Measurements from ENCODE around the gene RFTN1. TPM values are rescaled to one million over a fixed set of nuclear protein-coding genes. Genes with fewer than 3 reads are reported as not detected.

The RFTN1 gene
- total and polyA plus RNA-seq, 10 of the 15 experiments (the other 5 are each of a cell fraction or from before 2014, with no cell fraction given), result 20.6 to 213 (median 147) TPM

GRCh38 chr3:16482770-16483531 lies 30.5 kb downstream of the RFTN1 start (continued):
- TF ChIP-seq, protein P1, sequence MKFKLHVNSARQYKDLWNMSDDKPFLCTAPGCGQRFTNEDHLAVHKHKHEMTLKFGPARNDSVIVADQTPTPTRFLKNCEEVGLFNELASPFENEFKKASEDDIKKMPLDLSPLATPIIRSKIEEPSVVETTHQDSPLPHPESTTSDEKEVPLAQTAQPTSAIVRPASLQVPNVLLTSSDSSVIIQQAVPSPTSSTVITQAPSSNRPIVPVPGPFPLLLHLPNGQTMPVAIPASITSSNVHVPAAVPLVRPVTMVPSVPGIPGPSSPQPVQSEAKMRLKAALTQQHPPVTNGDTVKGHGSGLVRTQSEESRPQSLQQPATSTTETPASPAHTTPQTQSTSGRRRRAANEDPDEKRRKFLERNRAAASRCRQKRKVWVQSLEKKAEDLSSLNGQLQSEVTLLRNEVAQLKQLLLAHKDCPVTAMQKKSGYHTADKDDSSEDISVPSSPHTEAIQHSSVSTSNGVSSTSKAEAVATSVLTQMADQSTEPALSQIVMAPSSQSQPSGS (IDR thresholded peaks at IDR 0.05; ENCODE audit: low read length), result 0 out of 2 replicates have a peak, but pooled peaks have one; percentile 8
- no peak for TF ChIP-seq EGR1 (IDR thresholded peaks at IDR 0.05; ENCODE audit: borderline replicate concordance in 1 of 2, low read depth in 2 of 2, low read length in 2 of 2)
- TF ChIP-seq YBX1 (IDR thresholded peaks at IDR 0.05), result no peak
- TF ChIP-seq, protein P2, sequence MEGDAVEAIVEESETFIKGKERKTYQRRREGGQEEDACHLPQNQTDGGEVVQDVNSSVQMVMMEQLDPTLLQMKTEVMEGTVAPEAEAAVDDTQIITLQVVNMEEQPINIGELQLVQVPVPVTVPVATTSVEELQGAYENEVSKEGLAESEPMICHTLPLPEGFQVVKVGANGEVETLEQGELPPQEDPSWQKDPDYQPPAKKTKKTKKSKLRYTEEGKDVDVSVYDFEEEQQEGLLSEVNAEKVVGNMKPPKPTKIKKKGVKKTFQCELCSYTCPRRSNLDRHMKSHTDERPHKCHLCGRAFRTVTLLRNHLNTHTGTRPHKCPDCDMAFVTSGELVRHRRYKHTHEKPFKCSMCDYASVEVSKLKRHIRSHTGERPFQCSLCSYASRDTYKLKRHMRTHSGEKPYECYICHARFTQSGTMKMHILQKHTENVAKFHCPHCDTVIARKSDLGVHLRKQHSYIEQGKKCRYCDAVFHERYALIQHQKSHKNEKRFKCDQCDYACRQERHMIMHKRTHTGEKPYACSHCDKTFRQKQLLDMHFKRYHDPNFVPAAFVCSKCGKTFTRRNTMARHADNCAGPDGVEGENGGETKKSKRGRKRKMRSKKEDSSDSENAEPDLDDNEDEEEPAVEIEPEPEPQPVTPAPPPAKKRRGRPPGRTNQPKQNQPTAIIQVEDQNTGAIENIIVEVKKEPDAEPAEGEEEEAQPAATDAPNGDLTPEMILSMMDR (IDR thresholded peaks at IDR 0.05 in 2 of 3, conservative IDR thresholded peaks at IDR 0.05 in 1 of 3; ENCODE audit: control insufficient read depth in 2 of 3, extremely low read depth in 1 of 3, insufficient read depth in 1 of 3, low read depth in 3 of 3, low read length in 3 of 3), result no peak
- TF ChIP-seq SPI1 (IDR thresholded peaks at IDR 0.05; ENCODE audit: borderline replicate concordance, insufficient read depth, low read depth, low read length), result no peak
- no peak for TF ChIP-seq PML (IDR thresholded peaks at IDR 0.05; ENCODE audit: low read length)
- no peak for TF ChIP-seq SMAD5 (IDR thresholded peaks at IDR 0.05; ENCODE audit: low read depth)
- TF ChIP-seq RB1 (IDR thresholded peaks at IDR 0.05; ENCODE audit: borderline replicate concordance), result no peak
- TF ChIP-seq NR2C2 (IDR thresholded peaks at IDR 0.05; ENCODE audit: borderline replicate concordance, control insufficient read depth, insufficient read length, low read depth), result no peak
- peak; percentile 52 for TF ChIP-seq RUNX3 (IDR thresholded peaks at IDR 0.05; ENCODE audit: low read length)
- TF ChIP-seq TCF12 (IDR thresholded peaks at IDR 0.05; ENCODE audit: low read depth, low read length), result no peak
- TF ChIP-seq ATF7 (IDR thresholded peaks at IDR 0.05; ENCODE audit: low read depth), result no peak
- TF ChIP-seq STAT3 (IDR thresholded peaks at IDR 0.05; ENCODE audit: low read depth, low read length), result no peak
- no peak for TF ChIP-seq CBX5 (IDR thresholded peaks at IDR 0.05; ENCODE audit: low read depth)
- 0 out of 2 replicates have a peak, but pooled peaks have one; percentile 1 for TF ChIP-seq RAD21 (IDR thresholded peaks at IDR 0.05; ENCODE audit: insufficient read depth, low read depth, low read length)
- no peak for TF ChIP-seq ZNF384 (IDR thresholded peaks at IDR 0.05; ENCODE audit: borderline replicate concordance, low read depth, low read length)
- no peak for TF ChIP-seq POU2F2 (IDR thresholded peaks at IDR 0.05; ENCODE audit: borderline replicate concordance, low read depth, low read length)
- TF ChIP-seq SREBF2 (IDR thresholded peaks at IDR 0.05; ENCODE audit: low read length), result no peak
- TF ChIP-seq, protein P3, sequence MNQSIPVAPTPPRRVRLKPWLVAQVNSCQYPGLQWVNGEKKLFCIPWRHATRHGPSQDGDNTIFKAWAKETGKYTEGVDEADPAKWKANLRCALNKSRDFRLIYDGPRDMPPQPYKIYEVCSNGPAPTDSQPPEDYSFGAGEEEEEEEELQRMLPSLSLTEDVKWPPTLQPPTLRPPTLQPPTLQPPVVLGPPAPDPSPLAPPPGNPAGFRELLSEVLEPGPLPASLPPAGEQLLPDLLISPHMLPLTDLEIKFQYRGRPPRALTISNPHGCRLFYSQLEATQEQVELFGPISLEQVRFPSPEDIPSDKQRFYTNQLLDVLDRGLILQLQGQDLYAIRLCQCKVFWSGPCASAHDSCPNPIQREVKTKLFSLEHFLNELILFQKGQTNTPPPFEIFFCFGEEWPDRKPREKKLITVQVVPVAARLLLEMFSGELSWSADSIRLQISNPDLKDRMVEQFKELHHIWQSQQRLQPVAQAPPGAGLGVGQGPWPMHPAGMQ (IDR thresholded peaks at IDR 0.05; ENCODE audit: borderline replicate concordance), result no peak
- no peak for TF ChIP-seq WRNIP1 (IDR thresholded peaks at IDR 0.05; ENCODE audit: borderline replicate concordance, low read depth, low read length)
- no peak for TF ChIP-seq TBL1XR1 (IDR thresholded peaks at IDR 0.05; ENCODE audit: low read depth, low read length)
- no peak for TF ChIP-seq TCF3 (IDR thresholded peaks at IDR 0.05; ENCODE audit: borderline replicate concordance, insufficient read depth, low read depth, low read length)
- 0 out of 2 replicates have a peak, but pooled peaks have one; percentile 2 for TF ChIP-seq NFIC (IDR thresholded peaks at IDR 0.05; ENCODE audit: low read depth, low read length)
- no peak for TF ChIP-seq EP300 (IDR thresholded peaks at IDR 0.05; ENCODE audit: borderline replicate concordance in 1 of 2, control insufficient read depth in 1 of 2, low read depth in 2 of 2, low read length in 2 of 2)
- no peak for TF ChIP-seq CREB1 (IDR thresholded peaks at IDR 0.05; ENCODE audit: low read depth)
- peak; percentile 35; the same call in 1 of the 2 replicates for TF ChIP-seq NR2F1 (conservative IDR thresholded peaks at IDR 0.05)
- no peak for TF ChIP-seq GATAD2B (conservative IDR thresholded peaks at IDR 0.05; ENCODE audit: low read depth)
